IMR-90 (cell line): Measurements from ENCODE around the gene TRIM32. TPM values are rescaled to one million over a fixed set of nuclear protein-coding genes. Genes with fewer than 3 reads are reported as not detected.

Source experiments
- ATAC-seq: fragments of 200-7000 bp; cut with Tn5 transposase; 2 replicates; pipeline ENCODE4 v1.9.1; 2020; ENCODE audit warnings: low read depth, mild to moderate bottlenecking, moderate library complexity
- BruUV-seq: library from RNA; stranded (reverse); fragments of 400-500 nt; replicated peaks from 2 replicates; lab custom pipeline; 2021; lab: Mats Ljungman, UMichigan
- CTCF ChIA-PET: fragments of 300-600 bp; formaldehyde crosslinking; extraction: SDS; loops from one replicate; lab custom pipeline; 2021; ENCODE audit warnings: antibody characterized with exemption; lab: Yijun Ruan, JAX
- POLR2A ChIA-PET: fragments of 300-600 bp; sonication (Branson Sonifier 250); formaldehyde crosslinking; loops from one replicate; lab custom pipeline; 2022; ENCODE audit warnings: antibody characterized with exemption; ENCODE audit not compliant: unreplicated experiment; lab: Charles Lee
- DNase-seq: peaks from one replicate; pipeline ENCODE4 v3.0.0; 2013
- H2AFZ ChIP-seq: replicated peaks from 2 replicates; pipeline ENCODE3; 2013; ENCODE audit warnings: low read length, mild to moderate bottlenecking; ENCODE audit not compliant: poor library complexity
- H2AK5ac ChIP-seq: 2 replicates; pipeline ENCODE4 v1.6.1; 2013; ENCODE audit warnings: low read depth, low read length, inconsistent platforms
- H2AK9ac ChIP-seq: replicated peaks from 2 replicates; pipeline ENCODE3; 2013; ENCODE audit warnings: mild to moderate bottlenecking, low read depth, low read length, moderate library complexity; ENCODE audit not compliant: poor library complexity
- H2BK120ac ChIP-seq: 2 replicates; pipeline ENCODE4 v1.6.1; 2013; ENCODE audit warnings: low read depth, low read length, inconsistent platforms
- H2BK15ac ChIP-seq: 3 replicates; pipeline ENCODE4 v1.6.1; 2013; ENCODE audit warnings: low read depth, low read length, inconsistent platforms
- H2BK20ac ChIP-seq: 2 replicates; pipeline ENCODE4 v1.6.1; 2013; ENCODE audit warnings: low read depth, mild to moderate bottlenecking, inconsistent platforms, low read length, moderate library complexity
- H2BK5ac ChIP-seq: 2 replicates; pipeline ENCODE4 v1.6.1; 2013; ENCODE audit warnings: mild to moderate bottlenecking, low read depth, low read length, inconsistent platforms; ENCODE audit not compliant: poor library complexity, severe bottlenecking
- H3K14ac ChIP-seq: replicated peaks from 2 replicates; pipeline ENCODE4 v1.6.1; 2013; ENCODE audit warnings: low read depth, low read length, inconsistent platforms
- H3K18ac ChIP-seq: 2 replicates; pipeline ENCODE4 v1.6.1; 2013; ENCODE audit warnings: low read depth, low read length, control low read depth
- H3K23ac ChIP-seq: 2 replicates; pipeline ENCODE4 v1.6.1; 2013; ENCODE audit warnings: low read depth, low read length, inconsistent platforms
- H3K27ac ChIP-seq: 2 replicates; pipeline ENCODE4 v1.5.1; 2013; ENCODE audit warnings: mild to moderate bottlenecking, control low read depth, low read length; ENCODE audit not compliant: insufficient read depth
- H3K27me3 ChIP-seq: 2 replicates; pipeline ENCODE4 v1.6.1; 2013; ENCODE audit warnings: low read length; ENCODE audit not compliant: control insufficient read depth, insufficient read depth
- H3K36me3 ChIP-seq: 2 replicates; pipeline ENCODE4 v1.6.1; 2013; ENCODE audit warnings: low read length, mixed read lengths; ENCODE audit not compliant: control insufficient read depth, insufficient read depth
- H3K4ac ChIP-seq: 2 replicates; pipeline ENCODE4 v1.6.1; 2013; ENCODE audit warnings: low read depth, low read length, inconsistent platforms
- H3K4me1 ChIP-seq: 2 replicates; pipeline ENCODE4 v1.6.1; 2013; ENCODE audit warnings: low read length, mixed read lengths; ENCODE audit not compliant: control insufficient read depth, insufficient read depth
- H3K4me2 ChIP-seq: 2 replicates; pipeline ENCODE4 v1.6.1; 2013; ENCODE audit warnings: low read depth, mild to moderate bottlenecking, control low read depth, low read length, moderate library complexity
- H3K4me3 ChIP-seq: 2 replicates; pipeline ENCODE4 v1.5.1; 2013; ENCODE audit warnings: low read depth, mild to moderate bottlenecking, control low read depth, low read length, moderate library complexity; ENCODE audit not compliant: insufficient read depth
- H3K56ac ChIP-seq: 2 replicates; pipeline ENCODE4 v1.6.1; 2013; ENCODE audit warnings: low read length, inconsistent platforms; ENCODE audit not compliant: insufficient read depth; ENCODE audit errors: extremely low read depth
- H3K79me1 ChIP-seq, 2 experiments: 2 replicates each; pipeline ENCODE4 v1.6.1; 2013; ENCODE audit warnings: low read length in 2 of 2, inconsistent platforms in 1 of 2, low read depth in 1 of 2
- H3K9ac ChIP-seq: 2 replicates; pipeline ENCODE4 v1.6.1; 2013; ENCODE audit warnings: low read depth, low read length, control low read depth
- H3K9me1 ChIP-seq: 2 replicates; pipeline ENCODE4 v1.6.1; 2013; ENCODE audit warnings: low read length, inconsistent platforms; ENCODE audit not compliant: insufficient read depth
- H3K9me3 ChIP-seq: 2 replicates; pipeline ENCODE4 v1.6.1; 2013; ENCODE audit warnings: low read length; ENCODE audit not compliant: control insufficient read depth, insufficient read depth
- H4K20me1 ChIP-seq: 2 replicates; pipeline ENCODE4 v1.6.1; 2013; ENCODE audit warnings: low read length, inconsistent platforms; ENCODE audit not compliant: insufficient read depth
- H4K5ac ChIP-seq: 2 replicates; pipeline ENCODE4 v1.6.1; 2013; ENCODE audit warnings: mild to moderate bottlenecking, low read depth, low read length, control low read depth
- H4K8ac ChIP-seq, 2 experiments: 2 replicates each; pipeline ENCODE4 v1.6.1; 2013; ENCODE audit warnings: low read depth in 2 of 2, low read length in 2 of 2, control low read depth in 1 of 2, inconsistent platforms in 1 of 2
- H4K91ac ChIP-seq: 2 replicates; pipeline ENCODE4 v1.6.1; 2013; ENCODE audit warnings: low read depth, low read length, inconsistent platforms; ENCODE audit not compliant: insufficient read depth
- BHLHE40 ChIP-seq: fragments of 150-350 bp; IDR thresholded peaks from 2 replicates; pipeline ENCODE4 v1.6.1; 2016; ENCODE audit warnings: mild to moderate bottlenecking, low read depth, low read length
- CEBPB ChIP-seq: IDR thresholded peaks from 2 replicates; pipeline ENCODE4 v1.6.1; 2012; ENCODE audit warnings: low read depth, low read length, improper control_type of control experiment
- CHD1 ChIP-seq: IDR thresholded peaks from 2 replicates; pipeline ENCODE4 v1.6.1; 2012; ENCODE audit warnings: low read depth, low read length, improper control_type of control experiment
- ELK1 ChIP-seq: fragments of 150-350 bp; IDR thresholded peaks from 2 replicates; pipeline ENCODE4 v1.6.1; 2016; ENCODE audit warnings: low read depth, mild to moderate bottlenecking, low read length, moderate library complexity, borderline replicate concordance
- MAZ ChIP-seq: IDR thresholded peaks from 2 replicates; pipeline ENCODE4 v1.6.1; 2012; ENCODE audit warnings: low read depth, mild to moderate bottlenecking, low read length, improper control_type of control experiment, moderate library complexity, borderline replicate concordance
- MXI1 ChIP-seq: IDR thresholded peaks from 2 replicates; pipeline ENCODE4 v1.6.1; 2012; ENCODE audit warnings: low read depth, mild to moderate bottlenecking, low read length, moderate library complexity, borderline replicate concordance
- RFX5 ChIP-seq: IDR thresholded peaks from 2 replicates; pipeline ENCODE4 v1.8.0; 2012; ENCODE audit warnings: low read depth, mild to moderate bottlenecking, low read length, moderate library complexity
- WGBS, 2 experiments: methylation state at CpG; one replicate each; pipeline versions ENCODE4 v1.1.5 to v1.1.7; 2013; ENCODE audit warnings: missing lambda C conversion rate in 2 of 2; ENCODE audit not compliant: insufficient read length in 1 of 2; ENCODE audit errors: extremely low coverage in 2 of 2; 5-methylcytosine and 5-hydroxymethylcytosine counted together
- dilution Hi-C: fragments of 300-500 bp; cut with HindIII; formaldehyde crosslinking; loops from one replicate; pipeline ENCODE4 v1.14.3; 2018; ENCODE audit warnings: low sequenced_read_pairs; ENCODE audit not compliant: unreplicated experiment
- in situ Hi-C: fragments of 300-500 bp; cut with MboI; formaldehyde crosslinking; loops from 3 replicates; pipeline ENCODE4 v1.14.3; 2019; ENCODE audit warnings: low sequenced_read_pairs, inconsistent platforms, mixed read lengths
- intact Hi-C: fragments of 100-400 bp; cut with micrococcal nuclease; formaldehyde crosslinking; loops from 2 replicates; pipeline ENCODE4 v1.10.0; 2022
- polyA plus RNA-seq, 3 experiments: library from polyadenylated mRNA; depleted of rRNA; stranded (reverse); fragments of >200 nt; gene quantifications; 2 replicates each; pipeline ENCODE4 v1.2.3, GENCODE V29; 2012; ENCODE audit warnings: low replicate concordance in 1 of 3
- total RNA-seq: library from RNA; depleted of rRNA; stranded (reverse); fragments of >200 nt; gene quantifications from 2 replicates; pipeline ENCODE4 v1.2.3, GENCODE V29; 2012

The TRIM32 gene
- total and polyA plus RNA-seq, 2 of the 4 experiments (the other 2 are of a cell fraction), result 12.8 to 31.0 TPM

- Histone ChIP-seq H3K79me1 (peaks cover 31 to 44% of the 10 kb centered on the region in 2 experiments), H3K4me1 (peaks cover 4% of the 10 kb centered on the region), H2AK9ac (no peak overlapping the region), H4K20me1 (peaks cover 42% of the 10 kb centered on the region; the same call in 1 of the 2 replicates), H3K23ac (no peak overlapping the region), H2AFZ (no peak overlapping the region), H2BK5ac (no peak overlapping the region), H3K9me3 (no peaks in the 10 kb centered on the region), H2AK5ac (no peak overlapping the region), H3K18ac (no peak overlapping the region), H2BK15ac (no peak overlapping the region), H3K27me3 (no peaks in the 10 kb centered on the region), H4K91ac (no peak overlapping the region), H3K36me3 (peaks cover 14% of the 10 kb centered on the region), H3K9ac (no peak overlapping the region), H3K4me2 (no peak overlapping the region), H3K27ac (no peak overlapping the region), H2BK120ac (no peak overlapping the region), H3K9me1 (peaks cover 16% of the 10 kb centered on the region), H3K4me3 (no peak overlapping the region), H2BK20ac (no peak overlapping the region), H3K4ac (no peak overlapping the region), H3K56ac (no peak overlapping the region), H4K8ac (no peak overlapping the region), H3K14ac (no peak overlapping the region), H4K5ac (no peak overlapping the region)
- WGBS, 2 experiments, result no CpG with 5 or more reads among the region's 3 CpGs
- in situ Hi-C loops (no loop called here), intact Hi-C loops (no loop called here), dilution Hi-C loops (no loop called here)
- ATAC-seq, result no peak
- TF ChIP-seq CHD1, result no peak
- no peak for TF ChIP-seq MXI1
- TF ChIP-seq BHLHE40, result no peak
- TF ChIP-seq MAZ, result no peak
- no peak for TF ChIP-seq CEBPB
- TF ChIP-seq RFX5, result no peak
- no peak for TF ChIP-seq ELK1
- DNase-seq, result no peak
- POLR2A ChIA-PET, result no interaction called here
- CTCF ChIA-PET, result no interaction called here
- BruUV-seq, result no TSS peak
Measured at GRCh38 chr9:116703634-116704033, 16.5 kb downstream of the TRIM32 start.
